A549 (cell line): ENCODE results near the gene EPS8L2. TPM values are rescaled to one million over a fixed set of nuclear protein-coding genes. Genes with fewer than 3 reads are reported as not detected.

Experiments
- ATAC-seq, 2 experiments: fragments of 200-7000 bp in 1 of 2; fragments of >200 bp in 1 of 2; cut with Nextera tagmentation in 1 of 2; cut with Tn5 transposase in 1 of 2; 3 replicates each; pipeline versions ENCODE4 v1.8.0 to v1.9.1; 2018 to 2020; ENCODE audit warnings: mild to moderate bottlenecking in 1 of 2, moderate library complexity in 1 of 2
- CTCF ChIA-PET: fragments of 300-600 bp; sonication (Branson Sonifier 250); formaldehyde crosslinking; extraction: SDS; loops from one replicate; lab custom pipeline; 2021; ENCODE audit warnings: antibody characterized with exemption, inconsistent platforms; lab: Yijun Ruan, JAX
- POLR2A ChIA-PET: fragments of 350-600 bp; formaldehyde crosslinking; extraction: SDS; loops from one replicate; lab custom pipeline; 2021; ENCODE audit warnings: antibody characterized with exemption, inconsistent platforms; lab: Yijun Ruan, JAX
- DNase-seq, 2 experiments: peaks; one replicate each; pipeline versions ENCODE4 v3.0.0 to v3.0.0-alpha.2; 2011 to 2016; ENCODE audit warnings: low read depth in 1 of 2, low spot score in 1 of 2
- FAIRE-seq: peaks from 2 replicates; lab custom pipeline; 2011; peaks lifted over from hg19 to GRCh38; lab: Jason Lieb, UNC
- H3K27ac ChIP-seq, 2 experiments: fragments of >200 bp; sonication (Bioruptor Twin); formaldehyde crosslinking; 3 replicates each; pipeline ENCODE4 v1.5.1; 2016 to 2017
- H3K4me1 ChIP-seq: fragments of >200 bp; sonication (Bioruptor Twin); formaldehyde crosslinking; 3 replicates; pipeline ENCODE4 v1.6.1; 2016
- H3K4me2 ChIP-seq: fragments of >200 bp; sonication (Bioruptor Twin); formaldehyde crosslinking; 3 replicates; pipeline ENCODE4 v1.6.1; 2016
- H3K4me3 ChIP-seq: fragments of >200 bp; sonication (Bioruptor Twin); formaldehyde crosslinking; 3 replicates; pipeline ENCODE4 v1.5.1; 2016
- H3K9me3 ChIP-seq: fragments of >200 bp; sonication (Bioruptor Twin); formaldehyde crosslinking; 3 replicates; pipeline ENCODE4 v1.6.1; 2016
- CBX2 ChIP-seq: fragments of 200-600 bp; sonication (generic); IDR thresholded peaks from 2 replicates; pipeline ENCODE4 v1.6.1; 2016; ENCODE audit warnings: low read depth, mild to moderate bottlenecking, borderline replicate concordance
- EHF ChIP-seq: fragments of 250-450 bp; sonication (Bioruptor Pico); IDR thresholded peaks from 2 replicates; pipeline ENCODE4 v1.5.0; 2020; ENCODE audit warnings: mild to moderate bottlenecking
- FOXS1 ChIP-seq: fragments of 250-450 bp; sonication (Bioruptor Pico); IDR thresholded peaks from 2 replicates; pipeline ENCODE4 v1.5.0; 2020; ENCODE audit warnings: mild to moderate bottlenecking, moderate library complexity
- HDAC2 ChIP-seq: fragments of 200-600 bp; sonication (generic); IDR thresholded peaks from 2 replicates; pipeline ENCODE4 v1.6.1; 2016
- HEYL ChIP-seq: fragments of 250-450 bp; sonication (Bioruptor Pico); IDR thresholded peaks from 2 replicates; pipeline ENCODE4 v1.8.0; 2021; ENCODE audit warnings: mild to moderate bottlenecking, moderate library complexity
- HOXA7 ChIP-seq: fragments of 250-450 bp; sonication (Bioruptor Pico); IDR thresholded peaks from 2 replicates; pipeline ENCODE4 v1.5.0; 2020; ENCODE audit warnings: mild to moderate bottlenecking, moderate library complexity
- HOXB13 ChIP-seq: fragments of 250-450 bp; sonication (Bioruptor Pico); IDR thresholded peaks from 2 replicates; pipeline ENCODE4 v1.5.0; 2020; ENCODE audit warnings: low read depth, mild to moderate bottlenecking, moderate library complexity
- JUNB ChIP-seq: fragments of >200 bp; sonication (Bioruptor Twin); formaldehyde crosslinking; IDR thresholded peaks from 2 replicates; pipeline ENCODE4 v1.6.1; 2016
- PHF8 ChIP-seq: fragments of 200-600 bp; sonication (generic); IDR thresholded peaks from 2 replicates; pipeline ENCODE4 v1.6.1; 2016; ENCODE audit warnings: low read depth, mild to moderate bottlenecking, antibody characterized with exemption, moderate library complexity, borderline replicate concordance
- RARB ChIP-seq: fragments of 250-450 bp; sonication (Bioruptor Pico); IDR thresholded peaks from 2 replicates; pipeline ENCODE4 v1.8.0; 2021; ENCODE audit warnings: mild to moderate bottlenecking, moderate library complexity
- RCOR1 ChIP-seq: fragments of 150-350 bp; IDR thresholded peaks from 2 replicates; pipeline ENCODE4 v1.6.1; 2014; ENCODE audit warnings: antibody characterized with exemption, low read length, low read depth
- RNF2 ChIP-seq: fragments of 200-600 bp; sonication (generic); IDR thresholded peaks from 2 replicates; pipeline ENCODE4 v1.6.1; 2016; ENCODE audit warnings: low read depth, mild to moderate bottlenecking, antibody characterized with exemption, moderate library complexity, borderline replicate concordance
- TP53 ChIP-seq: fragments of 250-450 bp; sonication (Bioruptor Pico); IDR thresholded peaks from 2 replicates; pipeline ENCODE4 v1.5.0; 2021; ENCODE audit warnings: mild to moderate bottlenecking, moderate library complexity
- ZFP36 ChIP-seq: fragments of 450-650 bp; IDR thresholded peaks from 2 replicates; pipeline ENCODE4 v1.6.1; 2014; ENCODE audit warnings: borderline replicate concordance; ENCODE audit not compliant: partially characterized antibody
- ZSCAN20 ChIP-seq: fragments of 250-450 bp; sonication (Bioruptor Pico); IDR thresholded peaks from 2 replicates; pipeline ENCODE4 v1.8.0; 2022; ENCODE audit warnings: mild to moderate bottlenecking, moderate library complexity
- WGBS: methylation state at CpG from one replicate; pipeline ENCODE4 v1.1.6; 2017; ENCODE audit errors: missing lambda C conversion rate; 5-methylcytosine and 5-hydroxymethylcytosine counted together
- polyA plus RNA-seq, 4 experiments: library from polyadenylated mRNA; depleted of rRNA in 3 of 4; stranded (reverse); fragments of >200 nt; fragmentation: RNase III in 1 of 4; extraction: RNeasy Plus Mini Kit Qiagen cat#74134 plus additional on column Dnase treatment in 1 of 4; gene quantifications; 2 replicates in 3 of 4; 3 replicates in 1 of 4; pipeline ENCODE4 v1.2.3, GENCODE V29; 2011 to 2017
- TF ChIP-seq, protein P1 (sequence below): fragments of 450-650 bp; IDR thresholded peaks from 2 replicates; pipeline ENCODE4 v1.6.1; 2014; ENCODE audit warnings: antibody characterized with exemption
- TF ChIP-seq, protein P2 (sequence below): fragments of 150-350 bp; IDR thresholded peaks from 2 replicates; pipeline ENCODE4 v1.6.1; 2014; ENCODE audit warnings: low read depth, mild to moderate bottlenecking, low read length
- TF ChIP-seq, protein P3 (sequence below): fragments of 250-450 bp; sonication (Bioruptor Pico); IDR thresholded peaks from 2 replicates; pipeline ENCODE4 v1.5.0; 2021; ENCODE audit warnings: mild to moderate bottlenecking, moderate library complexity, borderline replicate concordance

EPS8L2 gene
- polyA plus RNA-seq, 2 of the 4 experiments (the other 2 are of a cell fraction) = 60.7 to 154 TPM

DNA sequence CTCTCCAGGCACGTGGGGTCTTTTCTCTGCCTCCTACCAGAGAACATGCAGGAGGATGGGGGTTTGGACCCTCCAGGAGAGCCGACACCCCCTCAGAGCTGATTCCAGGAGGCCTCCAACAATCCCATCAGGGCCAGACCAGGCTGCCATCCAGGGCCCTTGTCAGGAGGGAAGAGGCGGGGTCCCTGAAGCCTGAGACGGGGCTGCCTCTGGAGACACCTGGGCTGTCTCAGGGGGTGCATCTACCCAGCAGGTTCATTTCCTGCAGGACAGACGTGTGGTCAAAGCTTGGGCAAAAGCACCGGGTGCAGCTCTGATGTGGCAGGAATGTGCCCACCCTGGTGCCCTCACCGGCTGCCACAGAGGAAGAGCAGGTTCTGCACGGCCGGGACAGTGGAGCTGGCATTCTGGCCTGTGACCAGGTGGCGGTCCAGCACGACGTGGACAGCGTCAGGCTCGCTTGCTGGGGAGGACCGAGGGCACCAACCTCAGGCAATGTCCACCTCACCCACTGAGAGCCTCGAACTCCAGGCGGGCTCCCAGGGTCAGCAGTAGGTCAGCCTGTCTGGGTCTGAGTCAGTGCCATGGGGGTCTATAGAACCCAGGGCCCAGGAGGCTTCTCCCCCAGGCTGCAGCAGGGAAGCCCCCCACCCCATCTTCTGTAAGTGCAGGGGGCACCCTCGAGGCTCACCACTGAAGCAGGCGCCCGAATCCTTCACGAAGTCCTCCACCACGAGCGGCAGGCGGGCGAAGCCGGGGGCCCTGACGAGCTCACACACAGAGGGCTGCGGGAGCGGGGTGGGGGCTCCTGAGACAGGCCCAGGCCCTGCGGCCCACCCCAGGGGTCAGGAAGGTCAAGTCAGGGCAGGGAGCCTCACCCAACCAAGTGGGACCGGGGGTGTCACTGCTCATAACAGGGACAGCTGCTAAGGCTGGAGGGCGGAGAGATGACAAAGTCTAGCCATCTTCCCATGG, 64.9 kb downstream of the EPS8L2 start (continued):
- TF ChIP-seq TP53 (CRISPR knock-in tag) = no peak

- ChIA-PET CTCF (interaction anchor here (0.8 to 2.7 kb wide), 4 partner anchors 8 to 23 kb away, joined by 3 to 14 read pairs (median 7); no protein-coding TSS in a partner anchor), POLR2A (no interaction called here)
- ATAC-seq (no peak), DNase-seq (no peak), FAIRE-seq (no peak)
- Histone ChIP-seq H3K4me2 (no peak overlapping the region), H3K4me3 (no peak overlapping the region), H3K9me3 (no peaks in the 10 kb centered on the region), H3K4me1 (peaks cover 36% of the 10 kb centered on the region), H3K27ac (peak overlapping the region in 1 of 2 experiments; percentile 8; a peak in 1 of 6 replicates)
- WGBS = 90% methylated on average over 8 of the region's 15 CpGs
- TF ChIP-seq RARB = no peak
- TF ChIP-seq, protein P1, sequence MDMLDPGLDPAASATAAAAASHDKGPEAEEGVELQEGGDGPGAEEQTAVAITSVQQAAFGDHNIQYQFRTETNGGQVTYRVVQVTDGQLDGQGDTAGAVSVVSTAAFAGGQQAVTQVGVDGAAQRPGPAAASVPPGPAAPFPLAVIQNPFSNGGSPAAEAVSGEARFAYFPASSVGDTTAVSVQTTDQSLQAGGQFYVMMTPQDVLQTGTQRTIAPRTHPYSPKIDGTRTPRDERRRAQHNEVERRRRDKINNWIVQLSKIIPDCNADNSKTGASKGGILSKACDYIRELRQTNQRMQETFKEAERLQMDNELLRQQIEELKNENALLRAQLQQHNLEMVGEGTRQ = no peak
- no peak for TF ChIP-seq PHF8
- TF ChIP-seq, protein P2, sequence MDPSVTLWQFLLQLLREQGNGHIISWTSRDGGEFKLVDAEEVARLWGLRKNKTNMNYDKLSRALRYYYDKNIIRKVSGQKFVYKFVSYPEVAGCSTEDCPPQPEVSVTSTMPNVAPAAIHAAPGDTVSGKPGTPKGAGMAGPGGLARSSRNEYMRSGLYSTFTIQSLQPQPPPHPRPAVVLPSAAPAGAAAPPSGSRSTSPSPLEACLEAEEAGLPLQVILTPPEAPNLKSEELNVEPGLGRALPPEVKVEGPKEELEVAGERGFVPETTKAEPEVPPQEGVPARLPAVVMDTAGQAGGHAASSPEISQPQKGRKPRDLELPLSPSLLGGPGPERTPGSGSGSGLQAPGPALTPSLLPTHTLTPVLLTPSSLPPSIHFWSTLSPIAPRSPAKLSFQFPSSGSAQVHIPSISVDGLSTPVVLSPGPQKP = no peak
- TF ChIP-seq HOXB13 (CRISPR knock-in tag) = no peak
- TF ChIP-seq RCOR1 = no peak
- TF ChIP-seq HDAC2 = no peak
These were observed 65.7 kb downstream of the EPS8L2 start for GRCh38 chr11:771617-772204.

GRCh38 chr11:772429-773390, 66.7 kb downstream of the EPS8L2 start:
- DNase-seq = no peak
- no peak for TF ChIP-seq TP53 (CRISPR knock-in tag)
- no peak for TF ChIP-seq RNF2
- TF ChIP-seq JUNB = no peak
- TF ChIP-seq EHF = no peak
- TF ChIP-seq HEYL (CRISPR knock-in tag) = no peak
- no peak for TF ChIP-seq ZFP36
- TF ChIP-seq CBX2 = no peak
- TF ChIP-seq FOXS1 (CRISPR knock-in tag) = no peak
- TF ChIP-seq, protein P3, sequence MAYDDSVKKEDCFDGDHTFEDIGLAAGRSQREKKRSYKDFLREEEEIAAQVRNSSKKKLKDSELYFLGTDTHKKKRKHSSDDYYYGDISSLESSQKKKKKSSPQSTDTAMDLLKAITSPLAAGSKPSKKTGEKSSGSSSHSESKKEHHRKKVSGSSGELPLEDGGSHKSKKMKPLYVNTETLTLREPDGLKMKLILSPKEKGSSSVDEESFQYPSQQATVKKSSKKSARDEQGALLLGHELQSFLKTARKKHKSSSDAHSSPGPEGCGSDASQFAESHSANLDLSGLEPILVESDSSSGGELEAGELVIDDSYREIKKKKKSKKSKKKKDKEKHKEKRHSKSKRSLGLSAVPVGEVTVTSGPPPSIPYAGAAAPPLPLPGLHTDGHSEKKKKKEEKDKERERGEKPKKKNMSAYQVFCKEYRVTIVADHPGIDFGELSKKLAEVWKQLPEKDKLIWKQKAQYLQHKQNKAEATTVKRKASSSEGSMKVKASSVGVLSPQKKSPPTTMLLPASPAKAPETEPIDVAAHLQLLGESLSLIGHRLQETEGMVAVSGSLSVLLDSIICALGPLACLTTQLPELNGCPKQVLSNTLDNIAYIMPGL (CRISPR knock-in tag) = no peak
- TF ChIP-seq HOXA7 (CRISPR knock-in tag) = no peak
- no peak for TF ChIP-seq ZSCAN20 (CRISPR knock-in tag)
- TF ChIP-seq, all 56 proteins: peak for 0
- POLR2A ChIA-PET = interaction anchor here (0.6 kb wide), 1 partner anchor 34 kb away, joined by 4 read pairs; no protein-coding TSS in a partner anchor
- Histone ChIP-seq H3K9me3 (no peaks in the 10 kb centered on the region), H3K4me3 (no peak overlapping the region), H3K4me1 (peaks cover 36% of the 10 kb centered on the region), H3K27ac (peak overlapping the region in 1 of 2 experiments; percentile 35; a peak in 2 of 6 replicates), H3K4me2 (no peak overlapping the region)
- no peak for ATAC-seq
- FAIRE-seq = no peak
- CTCF ChIA-PET = interaction anchor here (0.8 to 2.7 kb wide), 4 partner anchors 9 to 24 kb away, joined by 3 to 14 read pairs (median 4); no protein-coding TSS in a partner anchor
- WGBS = 80% methylated on average over 20 of the region's 34 CpGs
